Endodermal cell (in vitro differentiated cells): ENCODE data around the gene RGS3. TPM values are rescaled to one million over a fixed set of nuclear protein-coding genes. Genes with fewer than 3 reads are reported as not detected.

ENCODE experiments used
- DNase-seq: peaks from one replicate; pipeline ENCODE4 v3.0.0-alpha.2; 2017
- H3K27ac ChIP-seq: 2 replicates; pipeline ENCODE4 v1.5.1; 2013; ENCODE audit warnings: mild to moderate bottlenecking, low read depth, low read length, moderate library complexity
- H3K27me3 ChIP-seq: 2 replicates; pipeline ENCODE4 v1.6.1; 2013; ENCODE audit warnings: mild to moderate bottlenecking, low read length, moderate library complexity; ENCODE audit not compliant: insufficient read depth, control insufficient read depth, poor library complexity, severe bottlenecking
- H3K36me3 ChIP-seq: 2 replicates; pipeline ENCODE4 v1.7.0; 2013; ENCODE audit warnings: mild to moderate bottlenecking, low read length, moderate library complexity; ENCODE audit not compliant: control insufficient read depth, insufficient read depth
- H3K4me1 ChIP-seq: one replicate; pipeline ENCODE4 v1.7.0; 2013; ENCODE audit warnings: low read length; ENCODE audit not compliant: control insufficient read depth, insufficient read depth
- H3K4me3 ChIP-seq: 2 replicates; pipeline ENCODE4 v1.5.1; 2013; ENCODE audit warnings: mild to moderate bottlenecking, low read length, moderate library complexity
- H3K9ac ChIP-seq: 2 replicates; pipeline ENCODE4 v1.6.1; 2013; ENCODE audit warnings: mild to moderate bottlenecking, low read length, moderate library complexity; ENCODE audit not compliant: poor library complexity, severe bottlenecking; ENCODE audit errors: extremely low read depth
- H3K9me3 ChIP-seq: 2 replicates; pipeline ENCODE4 v1.6.1; 2013; ENCODE audit warnings: mild to moderate bottlenecking, low read length, moderate library complexity; ENCODE audit not compliant: control insufficient read depth
- H3K27ac Mint-ChIP-seq: 2 replicates; pipeline ENCODE4 v1.8.0; 2020; ENCODE audit warnings: mixed read lengths
- H3K27me3 Mint-ChIP-seq: 2 replicates; pipeline ENCODE4 v1.8.0; 2021; ENCODE audit warnings: mild to moderate bottlenecking, mixed read lengths; ENCODE audit not compliant: insufficient read depth
- H3K36me3 Mint-ChIP-seq: 2 replicates; pipeline ENCODE4 v1.8.0; 2020; ENCODE audit warnings: low read depth, mixed read lengths
- H3K4me1 Mint-ChIP-seq: 2 replicates; pipeline ENCODE4 v1.8.0; 2020; ENCODE audit warnings: mixed read lengths
- H3K4me3 Mint-ChIP-seq: 2 replicates; pipeline ENCODE4 v1.8.0; 2020; ENCODE audit warnings: mild to moderate bottlenecking, moderate library complexity, mixed read lengths
- H3K9me3 Mint-ChIP-seq: 2 replicates; pipeline ENCODE4 v1.8.0; 2020; ENCODE audit warnings: mild to moderate bottlenecking, mixed read lengths
- CTCF ChIP-seq: fragments of 200-600 bp; sonication (generic); conservative IDR thresholded peaks from 2 replicates; pipeline ENCODE4 v1.5.0; 2021; ENCODE audit warnings: antibody characterized with exemption, mild to moderate bottlenecking
- WGBS, 2 experiments: methylation state at CpG; one replicate each; pipeline versions ENCODE4 v1.1.5 to v1.1.7; 2013; ENCODE audit warnings: missing lambda C conversion rate in 2 of 2, mixed read lengths in 1 of 2; ENCODE audit not compliant: insufficient coverage in 1 of 2, insufficient read length in 1 of 2; 5-methylcytosine and 5-hydroxymethylcytosine counted together
- total RNA-seq, 2 donors: library from RNA; stranded (reverse); fragmentation: NEBNext Ultra II Directional in 1 of 2; extraction: Animal tissue kit (Norgen Biotek cat#: 25700) in 1 of 2; gene quantifications; 2 replicates in 1 of 2; 3 replicates in 1 of 2; pipeline ENCODE4 v1.2.1, GENCODE V29; 2021

The RGS3 gene
- total RNA-seq, 2 donors from 2014 or later = 20.7 to 40.3 TPM

GRCh38 chr9:113526231-113526746 lies 62.8 kb downstream of the RGS3 start:
- Mint-ChIP-seq H3K9me3 (no peaks in the 10 kb centered on the region), H3K4me1 (no peaks in the 10 kb centered on the region), H3K27me3 (no peaks in the 10 kb centered on the region), H3K36me3 (no peaks in the 10 kb centered on the region), H3K4me3 (no peak overlapping the region), H3K27ac (no peak overlapping the region)
- DNase-seq = no peak
- Histone ChIP-seq H3K4me1 (peaks cover 9% of the 10 kb centered on the region), H3K4me3 (no peak overlapping the region), H3K9ac (no peak overlapping the region), H3K27me3 (no peaks in the 10 kb centered on the region), H3K27ac (no peak overlapping the region), H3K36me3 (no peaks in the 10 kb centered on the region), H3K9me3 (no peaks in the 10 kb centered on the region)
- WGBS, 2 experiments = 93% methylated on average over 8 of the region's 8 CpGs; no CpG with 5 or more reads in 1 of the 2 experiments
- no peak for TF ChIP-seq CTCF

DNA sequence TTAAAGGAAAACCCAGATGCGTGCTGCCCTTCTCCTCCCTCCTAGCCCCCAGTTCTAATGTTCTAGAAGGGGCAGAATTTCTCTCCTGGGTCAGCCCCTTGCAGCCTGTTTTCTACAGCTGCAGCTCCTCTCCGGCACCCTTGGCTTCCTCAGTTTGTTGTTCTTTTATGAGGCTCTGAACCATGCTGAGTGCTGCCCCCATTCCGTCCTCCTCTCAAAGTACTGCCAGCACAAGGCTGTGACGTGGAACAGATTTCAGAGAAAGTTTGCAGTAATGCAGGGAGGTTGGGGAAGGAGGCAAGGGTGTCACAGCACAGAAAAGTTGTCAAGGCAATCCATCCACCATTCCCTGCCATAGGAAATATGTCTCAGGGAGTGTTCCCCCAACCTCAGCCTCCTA lies 63.3 kb downstream of the RGS3 start:
- H3K27me3 Mint-ChIP-seq = no peaks in the 10 kb centered on the region
- no peaks in the 10 kb centered on the region for H3K36me3 Mint-ChIP-seq
- no peaks in the 10 kb centered on the region for H3K27me3 ChIP-seq
- no peaks in the 10 kb centered on the region for H3K9me3 ChIP-seq
- no peak overlapping the region for H3K9ac ChIP-seq
- H3K4me1 Mint-ChIP-seq = no peaks in the 10 kb centered on the region
- TF ChIP-seq CTCF = no peak
- H3K4me1 ChIP-seq = peaks cover 9% of the 10 kb centered on the region
- no peak overlapping the region for H3K4me3 Mint-ChIP-seq
- no peaks in the 10 kb centered on the region for H3K9me3 Mint-ChIP-seq
- peak overlapping the region; percentile 2 for H3K27ac Mint-ChIP-seq
- no peak overlapping the region for H3K27ac ChIP-seq
- no peak for DNase-seq
- no peak overlapping the region for H3K4me3 ChIP-seq
- 77 to 85% methylated on average over 3 to 4 of the region's 4 CpGs for WGBS, 2 experiments
- no peaks in the 10 kb centered on the region for H3K36me3 ChIP-seq

DNA sequence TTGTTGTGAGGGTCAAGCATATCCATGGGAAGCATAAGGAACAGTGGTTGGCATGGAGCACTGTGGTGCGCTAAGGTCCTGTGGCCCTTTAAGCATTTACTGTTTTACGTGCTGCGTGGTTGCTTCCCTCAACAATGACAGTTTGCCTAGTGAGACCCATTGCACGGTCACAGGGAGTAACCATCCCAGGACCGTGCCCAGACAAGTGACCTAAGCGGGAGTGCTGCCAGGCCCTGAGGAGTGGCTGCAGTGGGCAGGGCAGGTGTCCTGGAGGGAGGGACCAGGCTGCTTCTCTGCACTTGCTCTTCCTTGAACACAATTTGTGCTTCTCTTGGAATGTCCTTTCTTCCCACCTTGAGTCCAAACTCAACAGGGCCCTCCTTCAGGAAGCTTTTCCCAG lies 64.6 kb downstream of the RGS3 start:
- no peak overlapping the region for H3K27ac Mint-ChIP-seq
- 95 to 96% methylated on average over 4 to 6 of the region's 6 CpGs for WGBS, 2 experiments
- no peak for TF ChIP-seq CTCF
- Histone ChIP-seq H3K36me3 (no peaks in the 10 kb centered on the region), H3K27me3 (no peaks in the 10 kb centered on the region), H3K4me1 (peaks cover 9% of the 10 kb centered on the region), H3K27ac (no peak overlapping the region), H3K9me3 (no peaks in the 10 kb centered on the region), H3K9ac (no peak overlapping the region), H3K4me3 (no peak overlapping the region)
- no peaks in the 10 kb centered on the region for H3K9me3 Mint-ChIP-seq
- H3K36me3 Mint-ChIP-seq = no peaks in the 10 kb centered on the region
- DNase-seq = no peak
- no peak overlapping the region for H3K4me3 Mint-ChIP-seq
- H3K4me1 Mint-ChIP-seq = no peaks in the 10 kb centered on the region
- H3K27me3 Mint-ChIP-seq = no peaks in the 10 kb centered on the region
